SH-SY5Y (cell line): ENCODE results near the gene FAM20A.

Experiments used
- GATA2 ChIP-seq: IDR thresholded peaks from 2 replicates; pipeline ENCODE4 v1.6.1; 2011; ENCODE audit warnings: mild to moderate bottlenecking, low read depth, low read length
- GATA3 ChIP-seq: IDR thresholded peaks from 2 replicates; pipeline ENCODE4 v1.6.1; 2011; ENCODE audit warnings: low read depth, mild to moderate bottlenecking, low read length, moderate library complexity

GRCh38 chr17:68579194-68579927 is 21.8 kb downstream of the FAM20A start:
- no peak for TF ChIP-seq GATA2
- TF ChIP-seq GATA3, result no peak
